GM12878 (cell line): Measurements from ENCODE around the gene TFPI2. TPM values are rescaled to one million over a fixed set of nuclear protein-coding genes. Genes with fewer than 3 reads are reported as not detected.
A peak's percentile ranks its signal among the peaks of the same experiment; 100 is the strongest.

Source experiments
- ATF7 ChIP-seq: fragments of 450-650 bp; IDR thresholded peaks from 2 replicates; pipeline ENCODE4 v1.6.1; 2016; ENCODE audit warnings: low read depth, mild to moderate bottlenecking
- BMI1 ChIP-seq: fragments of 450-650 bp; IDR thresholded peaks from 2 replicates; pipeline ENCODE4 v1.6.1; 2016; ENCODE audit warnings: mild to moderate bottlenecking, moderate library complexity, borderline replicate concordance
- CHD2 ChIP-seq: IDR thresholded peaks from 2 replicates; pipeline ENCODE4 v1.6.1; 2011; ENCODE audit warnings: low read depth, low read length, improper control_type of control experiment, borderline replicate concordance
- EZH2 ChIP-seq: IDR thresholded peaks from 2 replicates; pipeline ENCODE4 v1.6.1; 2012; ENCODE audit warnings: low read depth, mild to moderate bottlenecking, control low read depth, inconsistent platforms, low read length, borderline replicate concordance; ENCODE audit not compliant: control insufficient read depth
- HDAC2 ChIP-seq: fragments of 200-600 bp; sonication (generic); IDR thresholded peaks from 2 replicates; pipeline ENCODE4 v1.6.1; 2017
- PML ChIP-seq: IDR thresholded peaks from 2 replicates; pipeline ENCODE4 v1.6.1; 2012; ENCODE audit warnings: low read length, inconsistent platforms
- POLR2AphosphoS5 ChIP-seq: IDR thresholded peaks from 2 replicates; pipeline ENCODE4 v1.6.1; 2011; ENCODE audit warnings: mild to moderate bottlenecking, low read length, inconsistent platforms
- RCOR1 ChIP-seq: conservative IDR thresholded peaks from 2 replicates; pipeline ENCODE4 v1.6.1; 2012; ENCODE audit warnings: low read depth, low read length, improper control_type of control experiment
- SREBF1 ChIP-seq: IDR thresholded peaks from 2 replicates; pipeline ENCODE4 v1.6.1; 2012; ENCODE audit warnings: mild to moderate bottlenecking, low read length
- polyA plus RNA-seq, 11 experiments: library from polyadenylated mRNA; depleted of rRNA in 4 of 11; unstranded in 6 of 11; stranded (reverse) in 5 of 11; fragments of >200 nt; fragmentation: Nextera tagmentation in 4 of 11; fragmentation: Illumina TruSeq in 1 of 11; extraction: Ambion mirVana in 4 of 11; extraction: Trizol in 1 of 11; gene quantifications; 1 replicate in 1 of 11; 2 replicates in 10 of 11; pipeline versions ENCODE4 v1.2.1 to v1.2.3, GENCODE V29; 2011 to 2016; ENCODE audit warnings: inconsistent platforms in 2 of 11, missing spikeins in 2 of 11, low read depth in 1 of 11
- total RNA-seq, 4 experiments: library from RNA; depleted of rRNA in 3 of 4; stranded (reverse); fragments of >200 nt in 3 of 4; fragmentation: Illumina TruSeq in 1 of 4; extraction: Trizol in 1 of 4; gene quantifications; 2 replicates each; pipeline versions ENCODE4 v1.2.1 to v1.2.3, GENCODE V29; 2013 to 2021
- TF ChIP-seq, protein P1 (sequence below): IDR thresholded peaks from 2 replicates; pipeline ENCODE4 v1.6.1; 2012; ENCODE audit warnings: mild to moderate bottlenecking, low read depth, low read length
- TF ChIP-seq, protein P2 (sequence below): fragments of 450-650 bp; formaldehyde crosslinking; IDR thresholded peaks from 2 replicates; pipeline ENCODE4 v1.5.0; 2022; ENCODE audit warnings: mild to moderate bottlenecking, missing genetic modification characterization
- TF ChIP-seq, protein P3 (sequence below): fragments of 450-650 bp; formaldehyde crosslinking; IDR thresholded peaks from 2 replicates; pipeline ENCODE4 v1.4.0; 2020; ENCODE audit warnings: mild to moderate bottlenecking, moderate library complexity
- TF ChIP-seq, protein P4 (sequence below), 3 experiments: IDR thresholded peaks in 2 of 3; conservative IDR thresholded peaks in 1 of 3; 2 replicates each; pipeline ENCODE4 v1.5.1; 2011; ENCODE audit warnings: low read depth in 3 of 3, low read length in 3 of 3, mild to moderate bottlenecking in 3 of 3, control low read depth in 2 of 3, moderate library complexity in 2 of 3, inconsistent platforms in 1 of 3, mixed read lengths in 1 of 3; ENCODE audit not compliant: control insufficient read depth in 2 of 3, insufficient read depth in 1 of 3; ENCODE audit errors: extremely low read depth in 1 of 3

TFPI2 gene
- total and polyA plus RNA-seq, 10 of the 15 experiments (the other 5 are each of a cell fraction or from before 2014, with no cell fraction given), result 0.07 to 1.1 (median 0.31) TPM; not detected in 5

DNA sequence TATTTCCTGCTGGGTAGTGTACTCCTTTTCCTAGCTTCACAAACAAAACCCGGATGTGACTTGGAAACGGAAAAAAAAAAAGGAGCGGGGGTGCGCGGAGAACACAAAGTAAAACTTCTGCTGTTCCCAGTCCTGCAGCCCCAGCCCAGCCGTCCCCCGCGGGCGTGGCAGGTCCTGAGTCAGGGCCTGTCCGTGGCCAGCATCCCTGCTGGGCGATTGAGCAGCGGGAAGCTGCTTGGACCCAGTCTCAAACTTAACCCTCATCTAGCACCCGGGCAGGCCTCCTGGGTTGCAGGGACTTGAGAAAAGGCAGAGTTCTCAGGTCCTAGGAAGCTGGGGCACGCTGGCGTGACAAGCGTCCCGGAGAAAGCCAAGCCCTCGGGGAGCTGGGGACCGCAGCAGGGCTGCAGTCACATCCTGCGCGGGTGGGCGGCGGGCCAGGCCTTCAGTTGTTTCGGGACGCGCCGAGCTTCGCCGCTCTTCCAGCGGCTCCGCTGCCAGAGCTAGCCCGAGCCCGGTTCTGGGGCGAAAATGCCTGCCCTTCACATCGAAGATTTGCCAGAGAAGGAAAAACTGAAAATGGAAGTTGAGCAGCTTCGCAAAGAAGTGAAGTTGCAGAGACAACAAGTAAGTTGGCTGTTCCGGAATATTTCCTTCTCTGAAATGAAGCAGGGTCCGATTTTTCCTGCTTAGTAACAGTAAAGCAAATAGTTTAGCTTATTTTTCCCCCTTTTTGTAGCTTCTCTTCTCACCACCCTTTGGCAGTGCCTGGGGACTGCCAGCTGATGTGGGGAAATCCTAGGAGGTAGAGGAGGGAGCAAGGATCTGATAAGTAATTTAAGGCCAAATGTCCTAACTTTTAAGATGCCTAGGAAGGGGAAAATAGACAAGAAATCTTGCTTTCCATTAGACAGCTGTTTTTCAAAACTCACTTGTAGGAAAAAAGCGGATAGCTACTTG, 31.3 kb upstream of the TFPI2 start, which contains the start of gene GNG11 (continued):
- TF ChIP-seq, protein P1, sequence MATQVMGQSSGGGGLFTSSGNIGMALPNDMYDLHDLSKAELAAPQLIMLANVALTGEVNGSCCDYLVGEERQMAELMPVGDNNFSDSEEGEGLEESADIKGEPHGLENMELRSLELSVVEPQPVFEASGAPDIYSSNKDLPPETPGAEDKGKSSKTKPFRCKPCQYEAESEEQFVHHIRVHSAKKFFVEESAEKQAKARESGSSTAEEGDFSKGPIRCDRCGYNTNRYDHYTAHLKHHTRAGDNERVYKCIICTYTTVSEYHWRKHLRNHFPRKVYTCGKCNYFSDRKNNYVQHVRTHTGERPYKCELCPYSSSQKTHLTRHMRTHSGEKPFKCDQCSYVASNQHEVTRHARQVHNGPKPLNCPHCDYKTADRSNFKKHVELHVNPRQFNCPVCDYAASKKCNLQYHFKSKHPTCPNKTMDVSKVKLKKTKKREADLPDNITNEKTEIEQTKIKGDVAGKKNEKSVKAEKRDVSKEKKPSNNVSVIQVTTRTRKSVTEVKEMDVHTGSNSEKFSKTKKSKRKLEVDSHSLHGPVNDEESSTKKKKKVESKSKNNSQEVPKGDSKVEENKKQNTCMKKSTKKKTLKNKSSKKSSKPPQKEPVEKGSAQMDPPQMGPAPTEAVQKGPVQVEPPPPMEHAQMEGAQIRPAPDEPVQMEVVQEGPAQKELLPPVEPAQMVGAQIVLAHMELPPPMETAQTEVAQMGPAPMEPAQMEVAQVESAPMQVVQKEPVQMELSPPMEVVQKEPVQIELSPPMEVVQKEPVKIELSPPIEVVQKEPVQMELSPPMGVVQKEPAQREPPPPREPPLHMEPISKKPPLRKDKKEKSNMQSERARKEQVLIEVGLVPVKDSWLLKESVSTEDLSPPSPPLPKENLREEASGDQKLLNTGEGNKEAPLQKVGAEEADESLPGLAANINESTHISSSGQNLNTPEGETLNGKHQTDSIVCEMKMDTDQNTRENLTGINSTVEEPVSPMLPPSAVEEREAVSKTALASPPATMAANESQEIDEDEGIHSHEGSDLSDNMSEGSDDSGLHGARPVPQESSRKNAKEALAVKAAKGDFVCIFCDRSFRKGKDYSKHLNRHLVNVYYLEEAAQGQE, result no peak
- TF ChIP-seq CHD2, result no peak
- TF ChIP-seq, protein P2, sequence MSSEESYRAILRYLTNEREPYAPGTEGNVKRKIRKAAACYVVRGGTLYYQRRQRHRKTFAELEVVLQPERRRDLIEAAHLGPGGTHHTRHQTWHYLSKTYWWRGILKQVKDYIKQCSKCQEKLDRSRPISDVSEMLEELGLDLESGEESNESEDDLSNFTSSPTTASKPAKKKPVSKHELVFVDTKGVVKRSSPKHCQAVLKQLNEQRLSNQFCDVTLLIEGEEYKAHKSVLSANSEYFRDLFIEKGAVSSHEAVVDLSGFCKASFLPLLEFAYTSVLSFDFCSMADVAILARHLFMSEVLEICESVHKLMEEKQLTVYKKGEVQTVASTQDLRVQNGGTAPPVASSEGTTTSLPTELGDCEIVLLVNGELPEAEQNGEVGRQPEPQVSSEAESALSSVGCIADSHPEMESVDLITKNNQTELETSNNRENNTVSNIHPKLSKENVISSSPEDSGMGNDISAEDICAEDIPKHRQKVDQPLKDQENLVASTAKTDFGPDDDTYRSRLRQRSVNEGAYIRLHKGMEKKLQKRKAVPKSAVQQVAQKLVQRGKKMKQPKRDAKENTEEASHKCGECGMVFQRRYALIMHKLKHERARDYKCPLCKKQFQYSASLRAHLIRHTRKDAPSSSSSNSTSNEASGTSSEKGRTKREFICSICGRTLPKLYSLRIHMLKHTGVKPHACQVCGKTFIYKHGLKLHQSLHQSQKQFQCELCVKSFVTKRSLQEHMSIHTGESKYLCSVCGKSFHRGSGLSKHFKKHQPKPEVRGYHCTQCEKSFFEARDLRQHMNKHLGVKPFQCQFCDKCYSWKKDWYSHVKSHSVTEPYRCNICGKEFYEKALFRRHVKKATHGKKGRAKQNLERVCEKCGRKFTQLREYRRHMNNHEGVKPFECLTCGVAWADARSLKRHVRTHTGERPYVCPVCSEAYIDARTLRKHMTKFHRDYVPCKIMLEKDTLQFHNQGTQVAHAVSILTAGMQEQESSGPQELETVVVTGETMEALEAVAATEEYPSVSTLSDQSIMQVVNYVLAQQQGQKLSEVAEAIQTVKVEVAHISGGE (CRISPR knock-in tag), result no peak
- no peak for TF ChIP-seq ATF7
- TF ChIP-seq HDAC2, result no peak
- TF ChIP-seq, protein P3, sequence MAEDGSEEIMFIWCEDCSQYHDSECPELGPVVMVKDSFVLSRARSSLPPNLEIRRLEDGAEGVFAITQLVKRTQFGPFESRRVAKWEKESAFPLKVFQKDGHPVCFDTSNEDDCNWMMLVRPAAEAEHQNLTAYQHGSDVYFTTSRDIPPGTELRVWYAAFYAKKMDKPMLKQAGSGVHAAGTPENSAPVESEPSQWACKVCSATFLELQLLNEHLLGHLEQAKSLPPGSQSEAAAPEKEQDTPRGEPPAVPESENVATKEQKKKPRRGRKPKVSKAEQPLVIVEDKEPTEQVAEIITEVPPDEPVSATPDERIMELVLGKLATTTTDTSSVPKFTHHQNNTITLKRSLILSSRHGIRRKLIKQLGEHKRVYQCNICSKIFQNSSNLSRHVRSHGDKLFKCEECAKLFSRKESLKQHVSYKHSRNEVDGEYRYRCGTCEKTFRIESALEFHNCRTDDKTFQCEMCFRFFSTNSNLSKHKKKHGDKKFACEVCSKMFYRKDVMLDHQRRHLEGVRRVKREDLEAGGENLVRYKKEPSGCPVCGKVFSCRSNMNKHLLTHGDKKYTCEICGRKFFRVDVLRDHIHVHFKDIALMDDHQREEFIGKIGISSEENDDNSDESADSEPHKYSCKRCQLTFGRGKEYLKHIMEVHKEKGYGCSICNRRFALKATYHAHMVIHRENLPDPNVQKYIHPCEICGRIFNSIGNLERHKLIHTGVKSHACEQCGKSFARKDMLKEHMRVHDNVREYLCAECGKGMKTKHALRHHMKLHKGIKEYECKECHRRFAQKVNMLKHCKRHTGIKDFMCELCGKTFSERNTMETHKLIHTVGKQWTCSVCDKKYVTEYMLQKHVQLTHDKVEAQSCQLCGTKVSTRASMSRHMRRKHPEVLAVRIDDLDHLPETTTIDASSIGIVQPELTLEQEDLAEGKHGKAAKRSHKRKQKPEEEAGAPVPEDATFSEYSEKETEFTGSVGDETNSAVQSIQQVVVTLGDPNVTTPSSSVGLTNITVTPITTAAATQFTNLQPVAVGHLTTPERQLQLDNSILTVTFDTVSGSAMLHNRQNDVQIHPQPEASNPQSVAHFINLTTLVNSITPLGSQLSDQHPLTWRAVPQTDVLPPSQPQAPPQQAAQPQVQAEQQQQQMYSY (CRISPR knock-in tag), result no peak
- TF ChIP-seq, protein P4, sequence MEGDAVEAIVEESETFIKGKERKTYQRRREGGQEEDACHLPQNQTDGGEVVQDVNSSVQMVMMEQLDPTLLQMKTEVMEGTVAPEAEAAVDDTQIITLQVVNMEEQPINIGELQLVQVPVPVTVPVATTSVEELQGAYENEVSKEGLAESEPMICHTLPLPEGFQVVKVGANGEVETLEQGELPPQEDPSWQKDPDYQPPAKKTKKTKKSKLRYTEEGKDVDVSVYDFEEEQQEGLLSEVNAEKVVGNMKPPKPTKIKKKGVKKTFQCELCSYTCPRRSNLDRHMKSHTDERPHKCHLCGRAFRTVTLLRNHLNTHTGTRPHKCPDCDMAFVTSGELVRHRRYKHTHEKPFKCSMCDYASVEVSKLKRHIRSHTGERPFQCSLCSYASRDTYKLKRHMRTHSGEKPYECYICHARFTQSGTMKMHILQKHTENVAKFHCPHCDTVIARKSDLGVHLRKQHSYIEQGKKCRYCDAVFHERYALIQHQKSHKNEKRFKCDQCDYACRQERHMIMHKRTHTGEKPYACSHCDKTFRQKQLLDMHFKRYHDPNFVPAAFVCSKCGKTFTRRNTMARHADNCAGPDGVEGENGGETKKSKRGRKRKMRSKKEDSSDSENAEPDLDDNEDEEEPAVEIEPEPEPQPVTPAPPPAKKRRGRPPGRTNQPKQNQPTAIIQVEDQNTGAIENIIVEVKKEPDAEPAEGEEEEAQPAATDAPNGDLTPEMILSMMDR (IDR thresholded peaks at IDR 0.05 in 2 of 3, conservative IDR thresholded peaks at IDR 0.05 in 1 of 3; ENCODE audit: control insufficient read depth in 2 of 3, extremely low read depth in 1 of 3, insufficient read depth in 1 of 3, low read depth in 3 of 3, low read length in 3 of 3), result peak in 1 of 3 experiments; percentile 21; a peak in 1 of 6 replicates
- TF ChIP-seq PML, result no peak
- no peak for TF ChIP-seq RCOR1
- 0 out of 2 replicates have a peak, but pooled peaks have one; percentile 40 for TF ChIP-seq POLR2AphosphoS5
- no peak for TF ChIP-seq SREBF1
- TF ChIP-seq EZH2, result no peak
- TF ChIP-seq BMI1, result no peak
